ENCODE measurements around the gene NEBL.

NEBL gene

DNA sequence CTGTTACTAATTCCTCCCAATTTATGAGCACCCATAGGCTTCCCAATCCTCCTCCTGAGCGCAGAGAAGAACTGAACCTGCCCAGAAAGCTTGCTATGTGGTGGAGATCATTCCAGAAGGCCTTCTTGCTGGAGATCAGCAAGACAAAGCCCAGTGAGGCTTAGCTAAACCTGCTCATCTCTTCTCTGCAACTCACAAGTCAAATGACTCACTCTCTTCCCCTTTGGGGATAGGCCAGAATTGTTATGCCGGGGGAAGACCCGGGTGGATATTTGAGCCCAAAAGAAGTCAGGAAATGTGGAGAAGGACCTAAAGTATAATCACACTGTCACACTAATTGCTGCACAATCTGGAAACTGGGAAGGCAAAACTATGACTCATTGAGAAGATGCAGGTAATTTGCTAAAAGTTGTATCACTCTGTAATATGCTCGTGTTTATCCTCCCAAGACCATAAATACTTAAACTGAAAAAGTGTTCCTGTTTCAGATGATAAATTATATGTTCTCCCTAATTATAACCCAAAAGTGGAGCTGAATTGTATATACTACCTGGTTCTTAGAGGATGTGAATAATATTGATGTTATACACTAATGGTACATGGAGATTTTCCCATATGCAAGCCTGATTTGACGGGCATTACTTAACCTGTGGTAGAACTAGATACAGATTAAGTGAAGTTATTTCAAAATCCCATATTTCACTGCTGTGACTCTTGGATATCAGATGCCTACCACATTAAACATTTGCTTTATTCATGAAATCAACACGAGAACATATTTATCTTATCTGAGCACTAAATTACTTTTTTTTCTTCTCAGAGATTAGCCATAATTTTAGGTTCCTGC is 6.4 kb downstream of the NEBL start:
- H3K27me3 ChIP-seq (replicated peaks; ENCODE audit: control insufficient read depth, insufficient read depth, low read length): no peaks in the 10 kb centered on the region; the same call in none of the 2 replicates
- H3K4me3 ChIP-seq (replicated peaks; ENCODE audit: low read depth, low read length): no peak overlapping the region
- DNase-seq (ENCODE audit: extremely low read depth, insufficient read length): no peak
- no peaks in the 10 kb centered on the region for H3K36me3 ChIP-seq (ENCODE audit: control insufficient read depth, insufficient read depth, low read length)
- TF ChIP-seq, protein P1, sequence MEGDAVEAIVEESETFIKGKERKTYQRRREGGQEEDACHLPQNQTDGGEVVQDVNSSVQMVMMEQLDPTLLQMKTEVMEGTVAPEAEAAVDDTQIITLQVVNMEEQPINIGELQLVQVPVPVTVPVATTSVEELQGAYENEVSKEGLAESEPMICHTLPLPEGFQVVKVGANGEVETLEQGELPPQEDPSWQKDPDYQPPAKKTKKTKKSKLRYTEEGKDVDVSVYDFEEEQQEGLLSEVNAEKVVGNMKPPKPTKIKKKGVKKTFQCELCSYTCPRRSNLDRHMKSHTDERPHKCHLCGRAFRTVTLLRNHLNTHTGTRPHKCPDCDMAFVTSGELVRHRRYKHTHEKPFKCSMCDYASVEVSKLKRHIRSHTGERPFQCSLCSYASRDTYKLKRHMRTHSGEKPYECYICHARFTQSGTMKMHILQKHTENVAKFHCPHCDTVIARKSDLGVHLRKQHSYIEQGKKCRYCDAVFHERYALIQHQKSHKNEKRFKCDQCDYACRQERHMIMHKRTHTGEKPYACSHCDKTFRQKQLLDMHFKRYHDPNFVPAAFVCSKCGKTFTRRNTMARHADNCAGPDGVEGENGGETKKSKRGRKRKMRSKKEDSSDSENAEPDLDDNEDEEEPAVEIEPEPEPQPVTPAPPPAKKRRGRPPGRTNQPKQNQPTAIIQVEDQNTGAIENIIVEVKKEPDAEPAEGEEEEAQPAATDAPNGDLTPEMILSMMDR (IDR thresholded peaks at IDR 0.05; ENCODE audit: insufficient read depth, low read length, poor library complexity, severe bottlenecking): no peak

- no peaks in the 10 kb centered on the region for H3K36me3 ChIP-seq (ENCODE audit: control insufficient read depth, insufficient read depth, low read length)
- H3K27me3 ChIP-seq (replicated peaks; ENCODE audit: control insufficient read depth, insufficient read depth, low read length): no peaks in the 10 kb centered on the region; the same call in none of the 2 replicates
- H3K4me3 ChIP-seq (replicated peaks; ENCODE audit: low read depth, low read length): no peak overlapping the region
- no peak for DNase-seq (ENCODE audit: extremely low read depth, insufficient read length)
- TF ChIP-seq, protein P1 (IDR thresholded peaks at IDR 0.05; ENCODE audit: insufficient read depth, low read length, poor library complexity, severe bottlenecking): no peak
These were observed 7.1 kb downstream of the NEBL start for GRCh38 chr10:20890009-20890408.

DNA sequence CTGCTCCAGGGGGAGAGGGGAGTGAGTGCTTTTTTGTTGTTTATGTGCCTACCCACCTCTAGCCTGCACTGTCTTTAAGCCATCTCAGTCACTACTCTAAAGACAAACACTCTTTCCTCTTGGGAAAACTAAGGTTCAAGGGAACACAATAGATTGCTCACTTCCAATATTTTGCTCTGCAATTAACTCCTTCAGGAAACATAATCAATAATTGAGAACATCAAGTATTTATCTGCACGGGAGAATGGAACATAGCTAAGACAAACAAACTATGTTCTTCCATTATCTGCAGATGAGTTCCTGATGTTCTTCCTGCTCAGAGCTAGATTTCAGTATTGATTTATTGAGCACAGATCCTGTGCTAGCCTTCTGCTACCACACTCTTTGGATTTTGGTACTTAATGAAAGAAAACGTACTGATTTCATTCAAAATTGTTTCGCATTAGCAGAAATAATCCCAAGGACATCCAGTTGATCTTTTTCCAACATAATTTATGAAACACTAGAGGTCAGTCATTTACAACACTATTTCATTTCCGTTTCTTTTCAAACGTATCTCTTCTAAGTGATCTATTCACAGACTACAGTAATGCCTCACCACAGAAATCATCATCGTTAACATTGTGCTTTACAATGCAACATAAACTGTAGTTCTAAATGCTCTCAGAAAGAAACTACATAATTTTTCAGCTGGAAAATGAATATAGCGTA is 8.3 kb downstream of the NEBL start:
- H3K4me3 ChIP-seq (replicated peaks; ENCODE audit: low read depth, low read length): no peak overlapping the region
- no peaks in the 10 kb centered on the region; the same call in none of the 2 replicates for H3K27me3 ChIP-seq (replicated peaks; ENCODE audit: control insufficient read depth, insufficient read depth, low read length)
- TF ChIP-seq, protein P1 (IDR thresholded peaks at IDR 0.05; ENCODE audit: insufficient read depth, low read length, poor library complexity, severe bottlenecking): no peak
- H3K36me3 ChIP-seq (ENCODE audit: control insufficient read depth, insufficient read depth, low read length): no peaks in the 10 kb centered on the region
- no peak for DNase-seq (ENCODE audit: extremely low read depth, insufficient read length)

- Histone ChIP-seq H3K36me3 (ENCODE audit: control insufficient read depth, insufficient read depth, low read length) (no peaks in the 10 kb centered on the region), H3K27me3 (replicated peaks; ENCODE audit: control insufficient read depth, insufficient read depth, low read length) (no peaks in the 10 kb centered on the region; the same call in none of the 2 replicates), H3K4me3 (replicated peaks; ENCODE audit: low read depth, low read length) (no peak overlapping the region)
- TF ChIP-seq, protein P1 (IDR thresholded peaks at IDR 0.05; ENCODE audit: insufficient read depth, low read length, poor library complexity, severe bottlenecking): no peak
- DNase-seq (ENCODE audit: extremely low read depth, insufficient read length): no peak
These were observed 9.2 kb downstream of the NEBL start for GRCh38 chr10:20887706-20888555.

- H3K27me3 ChIP-seq (replicated peaks; ENCODE audit: control insufficient read depth, insufficient read depth, low read length): no peaks in the 10 kb centered on the region; the same call in none of the 2 replicates
- H3K4me3 ChIP-seq (replicated peaks; ENCODE audit: low read depth, low read length): no peak overlapping the region
- no peak for DNase-seq (ENCODE audit: extremely low read depth, insufficient read length)
- no peaks in the 10 kb centered on the region for H3K36me3 ChIP-seq (ENCODE audit: control insufficient read depth, insufficient read depth, low read length)
- TF ChIP-seq, protein P1 (IDR thresholded peaks at IDR 0.05; ENCODE audit: insufficient read depth, low read length, poor library complexity, severe bottlenecking): no peak
These were observed 11.4 kb downstream of the NEBL start for GRCh38 chr10:20885678-20886077.

Data from GM06990 (cell line).